ENCODE results near the gene APOA1.
"Not testable (repeated sequence)": the region's sequence is repeated elsewhere in the genome, so short reads cannot be mapped to it uniquely, and the experiment has no call there.

APOA1 gene

DNA sequence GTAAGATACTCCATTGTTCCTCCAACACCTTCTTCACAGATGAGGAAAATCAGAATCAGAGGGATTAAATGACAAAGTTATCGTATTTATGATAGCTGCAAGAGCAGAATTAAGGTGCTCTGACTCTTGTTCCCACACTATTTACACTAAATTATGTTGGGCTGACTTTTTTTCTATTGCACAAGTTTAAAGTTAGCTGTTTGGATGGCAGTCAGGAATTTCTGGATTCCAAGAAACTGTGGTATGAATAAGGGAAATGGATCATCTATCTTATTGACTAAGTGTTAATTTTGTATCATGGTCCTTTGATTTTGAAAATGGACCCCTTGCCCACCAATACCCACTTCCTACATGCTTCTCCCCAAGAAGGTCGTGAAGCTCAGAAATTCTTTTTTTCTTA, 19.9 kb upstream of the APOA1 start:
- no peak for DNase-seq

DNA sequence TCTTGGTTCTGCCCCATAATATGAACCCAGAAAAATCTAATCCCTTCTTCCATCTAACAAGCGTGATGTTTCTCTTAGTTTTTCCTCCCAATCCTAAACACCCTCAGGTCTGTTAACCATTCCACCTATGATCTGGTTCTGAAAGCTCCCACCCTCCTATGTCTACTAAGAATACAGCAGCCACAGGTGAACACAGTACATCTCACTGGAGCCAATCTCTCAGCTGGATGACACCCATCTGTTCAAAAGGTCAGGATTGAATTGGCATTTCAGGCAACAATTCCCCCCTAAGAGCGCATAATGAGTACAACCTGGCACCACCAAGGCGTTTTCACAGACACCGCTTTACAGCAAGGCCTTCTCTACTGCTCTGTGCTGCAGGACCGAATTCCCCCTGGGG, 19.0 kb upstream of the APOA1 start:
- no peak for DNase-seq

DNA sequence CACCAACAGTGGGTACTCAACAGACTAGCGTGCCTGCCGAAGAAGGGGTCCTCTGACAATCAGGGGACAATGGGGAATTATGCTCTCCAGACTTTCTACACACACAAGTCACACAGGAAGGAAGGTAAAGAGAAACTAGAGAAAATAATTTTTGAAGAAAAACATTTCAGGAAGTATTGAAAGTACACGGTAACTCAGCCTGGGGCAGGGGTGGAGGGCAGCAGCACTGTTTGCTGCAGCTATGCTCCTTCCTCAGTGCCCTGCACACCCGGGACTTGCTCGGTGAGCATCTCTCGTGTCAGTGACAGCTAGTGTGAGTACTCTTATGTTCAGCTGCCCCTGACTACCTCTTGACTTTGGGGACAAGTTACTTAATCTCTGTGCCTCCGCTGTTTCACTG, 18.0 kb upstream of the APOA1 start:
- DNase-seq = no peak

DNA sequence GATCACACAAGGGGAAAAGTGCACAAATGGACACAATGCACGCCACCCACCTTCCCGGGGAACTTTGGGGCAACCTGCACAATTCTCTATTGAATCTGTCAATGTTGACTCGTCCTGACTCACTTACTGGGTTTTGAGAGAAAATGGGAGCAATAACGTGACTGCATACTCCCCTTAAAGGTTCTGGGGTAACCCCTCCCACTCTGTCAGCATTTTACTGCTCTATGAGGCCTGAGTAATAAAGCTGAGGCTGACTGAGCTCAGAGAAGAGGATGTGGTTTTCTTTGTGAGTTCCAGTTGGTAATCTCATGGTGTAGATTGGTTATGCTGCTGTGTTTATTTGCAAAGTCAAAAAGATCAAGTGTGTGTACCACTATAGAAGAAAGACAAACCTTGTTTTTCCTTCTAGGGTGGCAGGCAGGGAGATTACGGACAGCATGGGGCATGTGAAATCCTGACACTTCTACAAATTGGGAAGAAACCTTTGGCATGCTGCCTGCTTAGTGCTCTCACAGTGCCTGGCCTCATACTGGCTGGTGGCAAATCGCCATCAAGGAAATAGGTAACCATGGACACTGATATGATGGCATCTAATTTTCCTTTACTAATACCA, 16.1 kb upstream of the APOA1 start:
- DNase-seq = no peak

DNA sequence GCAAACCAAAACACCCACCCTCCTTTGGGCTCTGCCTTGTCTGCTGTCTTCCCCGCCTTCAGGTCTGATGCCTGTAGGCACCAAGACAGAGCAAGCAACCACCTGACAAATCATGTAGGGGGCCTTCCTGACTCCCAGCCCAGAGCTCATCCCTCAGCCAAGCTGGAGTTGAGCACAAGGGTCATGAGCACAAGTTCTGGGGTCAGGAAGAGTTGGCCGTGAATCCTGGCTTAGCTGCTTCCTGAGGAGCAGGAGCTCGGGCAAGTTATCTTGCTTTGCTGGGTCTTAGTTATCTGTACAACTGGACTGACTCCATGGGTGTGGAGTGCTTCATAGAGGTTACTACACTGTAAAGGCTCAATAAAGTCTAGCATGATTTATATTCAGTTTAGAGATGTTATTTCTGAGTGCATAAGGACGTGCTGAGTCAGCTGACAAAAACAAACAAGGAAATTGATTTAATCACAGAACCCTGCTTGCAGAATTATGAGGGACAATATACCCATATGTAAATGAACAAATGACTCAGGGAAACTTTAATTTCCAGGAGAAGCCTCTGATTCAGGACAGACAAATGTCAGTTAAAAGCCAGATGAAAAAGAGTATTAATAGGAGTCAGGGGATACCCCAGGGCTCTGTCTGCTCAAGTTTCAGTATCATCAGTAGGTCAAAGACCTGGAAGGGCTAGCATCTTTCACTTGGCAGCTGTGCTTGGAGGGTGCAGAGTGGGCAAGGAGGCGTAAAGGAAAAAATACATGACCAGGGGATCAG, 15.0 kb upstream of the APOA1 start:
- no peak for DNase-seq

DNA sequence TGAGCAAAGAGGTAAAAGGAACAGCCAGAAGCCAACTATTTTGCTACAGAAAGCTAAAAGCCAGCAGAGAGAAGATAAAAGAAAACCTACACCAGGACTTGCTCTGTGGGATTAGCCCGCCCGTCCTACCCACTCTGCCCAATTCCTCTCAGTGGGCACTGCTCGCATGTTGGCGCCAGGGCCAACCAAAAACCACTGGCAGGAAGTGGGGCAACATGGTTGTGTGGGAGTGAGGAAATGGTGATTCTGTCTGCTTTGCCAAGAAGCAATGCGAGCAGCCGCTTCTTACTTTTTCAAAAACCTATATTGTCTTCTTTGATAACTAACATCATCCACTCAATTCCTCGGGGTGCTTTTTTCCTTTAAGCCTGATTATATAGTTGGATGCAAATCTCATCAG, 14.2 kb upstream of the APOA1 start:
- peak; percentile 8 for DNase-seq

DNA sequence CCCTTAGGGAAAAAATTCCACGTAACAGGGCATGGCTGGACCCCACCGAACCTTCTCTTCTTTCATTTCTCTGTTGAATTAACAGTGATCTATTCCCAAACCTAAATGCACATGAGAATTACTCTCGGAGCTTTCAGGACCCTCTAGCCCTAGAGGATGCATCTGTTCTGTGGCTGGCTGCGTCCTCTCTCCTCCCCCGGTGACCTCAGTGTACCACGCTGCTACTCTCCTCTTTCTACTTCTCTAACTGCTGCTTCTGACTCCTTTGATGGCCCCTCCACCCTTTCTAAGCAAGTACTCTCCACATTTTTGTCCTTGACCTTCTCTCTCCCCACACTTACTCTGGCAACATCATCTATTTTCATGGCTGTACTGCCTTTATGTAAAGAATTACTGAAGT, 12.1 kb upstream of the APOA1 start:
- no peak for DNase-seq

DNA sequence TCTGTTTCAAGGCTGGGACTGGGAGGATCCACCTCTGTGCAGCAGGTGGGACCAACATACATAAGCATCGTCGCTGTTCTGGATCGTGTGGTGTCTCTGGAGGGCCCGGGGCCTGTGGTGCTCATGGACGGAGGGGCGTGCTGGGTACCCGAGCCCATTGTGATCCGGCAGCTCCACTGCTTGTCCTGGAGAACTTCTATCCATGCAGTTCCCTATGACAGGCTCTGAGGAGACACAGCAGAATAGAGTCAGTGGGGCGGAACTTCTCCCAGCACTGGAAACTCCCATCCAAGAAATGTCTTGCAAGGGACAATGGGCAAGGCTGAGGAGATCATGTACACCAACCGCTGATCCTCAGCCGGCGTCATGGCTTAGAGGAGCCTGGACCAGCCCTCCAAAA, 11.6 kb upstream of the APOA1 start:
- no peak for DNase-seq

DNA sequence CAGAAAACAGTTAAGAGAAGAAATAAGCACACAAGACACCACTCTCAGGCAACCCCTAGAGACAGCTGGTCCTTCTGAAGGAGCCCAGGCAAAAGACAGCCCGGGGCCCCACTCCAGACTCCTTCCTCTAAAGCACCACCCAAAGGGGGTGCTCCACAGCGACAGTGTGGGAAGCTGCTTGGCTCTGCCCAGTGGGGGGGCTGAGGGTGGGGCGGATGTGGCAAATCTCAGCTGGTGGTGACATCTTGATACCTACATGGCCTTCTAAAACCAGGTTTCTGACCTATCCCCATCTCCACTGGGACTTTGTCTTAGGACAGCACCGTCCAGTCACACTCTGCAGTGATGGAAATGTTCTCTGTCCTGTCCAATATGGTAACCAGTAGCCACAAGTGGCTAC, 10.2 kb upstream of the APOA1 start:
- no peak for DNase-seq

DNA sequence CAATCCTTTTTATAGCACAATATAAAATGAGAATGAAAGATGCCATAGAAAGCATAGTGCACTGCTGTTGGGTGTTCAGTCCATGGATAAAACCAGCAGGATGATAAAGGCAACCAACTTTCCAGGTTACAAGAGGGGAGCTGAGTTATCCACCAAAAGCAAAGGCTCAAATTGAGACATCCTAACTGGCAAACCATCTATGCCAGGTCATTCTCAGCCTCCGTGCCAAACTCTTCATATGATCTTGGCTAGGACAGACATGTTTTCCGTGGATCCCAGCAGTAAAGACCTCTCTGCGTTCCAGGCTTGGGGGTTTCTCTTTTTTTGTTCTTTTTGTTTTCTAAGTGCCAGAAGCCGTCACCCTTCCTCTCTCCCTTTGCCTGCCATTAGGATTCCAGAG, 7.3 kb upstream of the APOA1 start:
- no peak for DNase-seq

DNA sequence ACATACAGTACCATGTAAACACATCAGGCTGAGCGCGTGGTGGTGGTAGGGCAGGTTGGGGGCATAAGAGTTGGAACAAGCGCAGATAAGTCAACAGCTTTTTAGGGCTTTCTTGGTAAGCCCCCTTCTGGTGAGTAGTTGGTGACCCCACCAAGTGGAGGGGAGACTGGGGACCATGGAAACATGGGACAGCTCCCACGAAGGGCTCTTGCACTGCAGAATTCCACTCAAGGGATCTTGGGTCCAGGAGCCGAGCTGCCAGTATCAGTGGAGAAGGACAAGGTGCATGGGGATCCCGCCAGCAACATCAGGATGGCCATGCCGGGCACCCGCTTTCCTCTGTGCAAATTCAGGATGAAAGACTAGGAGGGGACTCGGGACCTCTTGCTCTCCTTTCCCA, 6.2 kb upstream of the APOA1 start:
- no peak for DNase-seq

DNA sequence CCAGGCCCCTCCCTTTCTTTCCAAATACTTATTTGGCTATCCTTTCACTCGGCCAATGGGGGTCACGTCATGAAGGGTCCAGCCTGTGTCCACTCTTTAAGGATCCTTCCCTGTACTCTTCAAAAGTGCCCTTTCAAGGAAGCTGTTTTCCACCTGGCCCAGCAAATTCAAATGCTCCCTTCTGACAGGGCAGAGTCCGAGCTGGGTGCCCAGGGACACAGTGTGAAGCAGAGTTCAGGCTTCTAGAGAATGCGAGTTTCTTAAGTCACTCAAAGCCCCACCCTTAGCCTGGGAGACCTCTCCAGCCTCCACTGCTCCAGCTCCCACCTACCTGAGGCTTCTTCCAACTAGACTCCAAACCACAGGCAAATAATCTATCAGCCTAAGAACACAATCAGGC, 5.5 kb upstream of the APOA1 start:
- no peak for DNase-seq

DNA sequence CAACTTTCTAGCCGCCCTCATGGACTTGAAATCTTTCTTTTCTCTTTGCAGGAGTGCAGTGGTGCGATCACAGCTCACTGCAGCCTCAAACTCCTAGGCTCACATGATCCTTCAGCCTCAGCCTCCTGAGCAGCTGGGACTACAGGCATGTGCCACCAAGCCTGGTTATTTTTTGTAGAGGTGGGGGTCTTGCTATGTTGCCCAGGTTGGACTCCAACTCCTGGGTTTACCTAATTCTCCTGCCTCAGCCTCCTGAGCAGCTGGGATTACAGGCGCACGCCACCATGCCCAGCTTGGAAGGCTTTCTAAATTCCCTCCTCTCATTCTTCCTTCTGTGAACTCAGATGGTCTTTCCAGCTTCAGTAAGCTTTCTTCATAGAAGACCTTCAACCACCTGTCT, 4.7 kb upstream of the APOA1 start:
- DNase-seq = no peak

DNA sequence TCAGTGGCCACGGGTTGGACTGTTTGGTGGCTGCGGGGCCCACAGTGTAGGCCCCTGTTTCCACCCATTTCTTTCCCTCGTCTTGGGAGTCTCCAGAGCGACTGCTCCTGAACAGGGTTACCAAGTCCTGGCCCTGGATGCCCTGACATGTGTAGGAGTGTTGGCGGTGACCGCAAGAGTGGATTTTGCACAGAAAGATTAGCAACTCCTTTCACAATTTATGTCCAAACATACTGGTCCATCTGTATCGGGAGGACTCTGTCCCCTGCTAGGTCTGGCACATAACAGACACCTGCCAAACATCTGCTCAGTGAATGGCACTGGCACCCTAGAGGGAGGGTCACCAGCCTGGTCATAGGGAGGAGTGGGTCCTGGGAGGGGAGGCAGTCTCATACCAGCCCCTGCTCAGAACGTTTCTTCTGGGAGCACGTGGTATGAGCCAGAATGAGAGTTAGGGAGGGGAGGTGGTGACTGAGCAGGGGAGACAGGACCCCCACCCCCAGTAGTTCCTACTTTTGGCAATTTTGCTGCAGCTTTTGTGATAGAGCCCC, 3.4 kb upstream of the APOA1 start:
- no peak for DNase-seq

DNA sequence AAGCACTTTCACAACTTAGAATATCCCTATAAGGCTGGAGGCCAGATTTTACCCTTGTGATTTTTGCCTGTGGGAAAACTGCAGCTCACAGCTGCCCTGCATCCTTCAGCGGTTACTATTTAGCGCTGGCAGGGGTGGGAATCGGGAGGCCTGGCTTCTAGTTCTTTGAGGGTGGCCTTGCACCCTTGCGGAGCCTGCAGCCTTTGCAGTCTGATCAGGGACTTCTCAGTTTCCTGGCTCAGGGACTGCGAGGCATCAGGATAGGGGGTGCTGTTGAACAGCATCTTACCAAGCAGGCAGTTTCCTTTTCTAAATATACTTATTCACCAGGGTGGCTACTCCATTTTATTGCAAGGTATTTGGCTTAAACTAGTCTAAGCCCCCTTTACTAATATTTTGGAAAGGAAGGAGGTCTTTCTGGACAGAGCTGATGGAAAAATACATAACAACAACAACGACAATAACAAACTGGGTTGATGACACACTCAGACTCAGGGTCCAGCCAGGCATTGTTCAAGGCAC, 2.9 kb upstream of the APOA1 start:
- DNase-seq = no peak

DNA sequence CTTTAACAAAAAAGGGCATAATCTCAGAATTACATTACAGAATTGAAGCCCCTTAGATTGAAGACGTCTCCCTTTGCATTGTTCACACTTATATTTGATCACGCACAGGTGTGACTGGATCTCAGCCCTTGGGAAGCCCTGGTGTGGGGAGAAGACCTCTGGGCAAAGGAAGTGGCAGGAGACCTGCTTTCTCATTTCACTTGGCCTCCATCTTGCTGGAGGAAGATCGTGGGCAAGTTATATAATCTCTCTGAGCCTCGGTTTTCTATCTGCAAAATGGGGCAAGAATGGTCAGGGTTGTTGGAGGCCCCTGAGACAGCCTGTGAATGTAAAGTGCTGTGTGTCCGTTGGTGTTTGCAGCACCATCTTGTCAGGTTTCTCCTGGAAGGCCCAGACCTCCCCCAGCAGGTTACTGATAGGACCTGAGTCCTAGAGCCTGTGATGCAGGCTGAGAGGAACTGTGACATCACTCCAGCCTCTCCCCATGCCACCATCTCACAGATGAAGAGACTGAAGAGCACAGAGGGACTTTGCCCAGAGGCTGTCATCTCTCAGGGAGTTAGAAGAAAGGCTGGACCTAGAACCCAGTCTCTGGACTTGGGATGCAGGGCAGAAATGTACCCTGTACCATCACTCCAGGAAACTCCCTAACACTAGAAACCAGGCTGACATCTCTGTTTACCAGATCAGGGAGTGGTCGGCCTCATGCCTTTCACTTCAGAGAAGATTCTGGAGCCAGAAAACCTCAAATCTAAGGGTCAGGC, 1.1 kb upstream of the APOA1 start:
- no peak for DNase-seq

DNA sequence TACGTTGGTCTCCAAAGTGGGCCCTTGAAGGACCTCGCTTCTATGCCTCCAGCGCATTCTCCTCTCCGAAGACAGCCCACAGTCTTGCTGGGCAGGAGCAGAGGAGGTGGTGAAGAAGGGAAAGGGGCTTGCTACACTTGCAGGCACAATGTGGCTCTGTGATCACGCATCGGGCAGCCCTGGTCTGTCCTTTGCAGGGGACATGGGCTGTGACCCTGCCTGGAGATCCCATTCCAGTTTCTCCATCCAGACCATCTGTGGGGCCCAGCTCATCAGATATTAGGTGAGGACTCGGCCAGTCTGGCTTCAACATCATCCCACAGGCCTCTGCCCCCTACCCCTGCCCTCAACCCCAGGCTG, 810 bp downstream of the APOA1 start:
- no peak for DNase-seq

DNA sequence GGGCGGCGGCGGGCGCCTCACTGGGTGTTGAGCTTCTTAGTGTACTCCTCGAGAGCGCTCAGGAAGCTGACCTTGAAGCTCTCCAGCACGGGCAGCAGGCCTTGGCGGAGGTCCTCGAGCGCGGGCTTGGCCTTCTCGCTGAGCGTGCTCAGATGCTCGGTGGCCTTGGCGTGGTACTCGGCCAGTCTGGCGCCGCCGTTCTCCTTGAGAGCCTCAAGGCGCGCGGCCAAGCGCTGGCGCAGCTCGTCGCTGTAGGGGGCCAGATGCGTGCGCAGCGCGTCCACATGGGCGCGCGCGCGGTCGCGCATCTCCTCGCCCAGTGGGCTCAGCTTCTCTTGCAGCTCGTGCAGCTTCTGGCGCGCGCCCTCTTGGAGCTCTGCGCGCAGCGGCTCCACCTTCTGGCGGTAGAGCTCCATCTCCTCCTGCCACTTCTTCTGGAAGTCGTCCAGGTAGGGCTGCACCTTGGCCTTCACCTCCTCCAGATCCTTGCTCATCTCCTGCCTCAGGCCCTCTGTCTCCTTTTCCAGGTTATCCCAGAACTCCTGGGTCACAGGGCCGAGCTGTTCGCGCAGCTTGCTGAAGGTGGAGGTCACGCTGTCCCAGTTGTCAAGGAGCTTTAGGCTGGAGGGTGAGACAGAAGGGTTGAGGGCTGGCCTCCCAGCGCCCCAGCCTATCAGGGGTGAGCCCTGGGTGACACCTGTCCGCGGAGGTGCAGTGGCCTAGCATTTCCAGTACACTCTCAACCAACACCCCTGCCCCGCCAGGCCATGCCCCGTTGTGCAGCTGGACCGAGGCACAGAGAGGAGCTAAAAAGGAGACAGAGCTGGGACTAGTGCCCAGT, 1.4 kb downstream of the APOA1 start:
- peak; percentile 55 for DNase-seq

DNA sequence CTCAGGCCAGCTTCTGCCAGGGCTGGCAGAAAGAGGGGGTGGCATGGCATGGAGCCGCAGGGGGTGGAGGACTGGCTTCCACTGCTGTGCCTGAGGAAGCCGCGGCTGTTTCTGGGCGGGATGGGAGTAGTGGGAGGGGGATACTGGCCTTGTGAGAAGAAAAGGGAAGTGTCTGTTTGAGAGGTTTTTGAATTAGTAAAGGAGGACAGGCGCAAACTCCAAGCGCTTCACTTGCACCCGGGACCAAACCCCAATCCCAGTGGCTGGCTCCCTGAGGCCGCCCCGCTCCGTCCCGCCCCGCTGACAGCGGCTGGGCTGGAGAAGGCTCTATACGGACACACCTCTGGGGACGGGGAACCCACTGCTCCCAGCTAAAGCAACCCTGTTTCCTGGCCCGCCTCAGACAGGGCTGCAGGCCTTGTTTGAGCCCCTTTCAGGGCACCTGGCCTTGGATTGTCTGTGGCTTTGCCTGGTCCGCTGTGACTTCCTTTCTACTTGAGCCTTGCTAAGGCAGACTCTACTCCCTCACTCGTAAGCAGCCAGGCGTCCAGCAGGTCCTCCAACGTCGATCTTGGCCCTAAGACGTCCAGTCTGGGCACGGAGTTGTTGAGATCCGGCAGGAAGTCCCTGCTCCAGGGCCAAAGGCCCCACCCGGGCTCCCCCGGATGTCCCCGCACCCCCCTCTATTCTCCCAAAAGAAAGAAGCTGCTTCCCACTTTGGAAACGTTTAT, 2.2 kb downstream of the APOA1 start:
- no peak for DNase-seq

DNA sequence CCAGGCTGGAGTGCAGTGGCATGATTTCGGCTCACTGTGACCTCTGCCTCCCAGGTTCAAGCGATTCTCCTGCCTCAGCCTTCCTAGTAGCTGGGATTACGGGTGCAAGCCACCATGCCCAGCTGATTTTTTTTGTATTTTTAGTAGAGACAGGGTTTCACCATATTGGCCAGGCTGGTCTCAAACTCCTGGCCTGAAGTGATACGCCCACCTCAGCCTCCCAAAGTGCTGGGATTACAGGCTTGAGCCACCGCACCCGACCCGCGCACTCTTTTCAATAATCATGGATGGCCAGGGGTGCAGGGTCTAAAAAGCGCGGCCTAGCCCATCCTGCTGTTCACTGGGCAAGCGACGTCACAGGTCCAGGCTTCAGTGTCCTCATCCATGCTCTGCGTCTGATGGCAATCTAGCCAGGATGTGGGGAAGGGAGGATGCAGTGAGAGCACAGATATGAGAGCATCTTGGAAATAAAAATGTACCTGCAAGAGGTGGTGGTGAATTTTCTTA, 2.8 kb downstream of the APOA1 start:
- not testable (repeated sequence) for DNase-seq

DNA sequence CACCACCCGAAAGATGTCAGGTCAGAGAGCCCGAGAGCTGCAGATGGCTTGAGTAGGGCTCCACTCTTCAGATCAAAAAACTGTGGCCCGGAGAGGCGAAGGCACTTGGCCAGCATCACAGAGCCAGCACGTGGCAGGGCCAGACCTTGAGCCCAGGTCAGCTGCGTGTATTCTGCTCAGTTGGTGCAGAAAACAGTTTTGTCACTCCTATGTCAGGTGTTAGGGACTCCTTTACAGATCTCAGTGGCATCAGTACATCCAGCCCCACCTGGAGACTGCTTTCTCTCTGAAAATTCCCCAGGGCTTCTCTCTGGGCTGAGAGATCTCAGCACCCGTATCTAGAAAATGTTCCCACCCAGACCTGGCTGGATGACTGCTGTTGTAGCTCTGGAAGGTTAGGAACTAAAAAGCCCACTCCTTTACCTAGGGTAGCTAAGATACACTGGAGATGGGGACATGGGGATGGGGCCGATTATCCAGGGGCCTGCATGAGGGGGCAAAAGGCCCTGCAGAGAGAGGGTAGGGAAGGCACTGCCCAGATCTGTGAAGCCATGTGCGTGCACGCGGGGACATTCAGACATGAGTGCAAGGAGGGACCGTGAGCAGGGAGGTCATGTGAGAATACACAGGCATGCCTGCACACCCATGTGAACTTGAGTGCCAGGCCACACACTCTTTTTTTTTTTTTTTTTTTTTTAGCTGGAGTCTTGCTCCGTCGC, 3.4 kb downstream of the APOA1 start:
- DNase-seq = no peak

All from effector CD8-positive, alpha-beta T cell (primary cell).